GM23338 (cell line): ENCODE data around the gene CTNNA3. TPM values are rescaled to one million over a fixed set of nuclear protein-coding genes. Genes with fewer than 3 reads are reported as not detected.

ENCODE experiments used
- ATAC-seq: fragments of 200-7000 bp; cut with Tn5 transposase; 3 replicates; pipeline ENCODE4 v1.9.1; 2020
- DNase-seq: peaks from one replicate; pipeline ENCODE4 v3.0.0-alpha.2; 2015; ENCODE audit warnings: low spot score
- H2AFZ ChIP-seq: fragments of 200-600 bp; sonication (generic); 2 replicates; pipeline ENCODE4 v1.8.0; 2016; ENCODE audit warnings: antibody characterized with exemption, mild to moderate bottlenecking, moderate library complexity
- H3F3A ChIP-seq: fragments of 200-600 bp; sonication (generic); replicated peaks from 2 replicates; pipeline ENCODE4 v1.8.0; 2017; ENCODE audit warnings: antibody characterized with exemption, mixed run types, low read depth
- H3K27ac ChIP-seq: fragments of 200-600 bp; sonication (generic); 2 replicates; pipeline ENCODE4 v1.6.1; 2016; ENCODE audit warnings: low read depth
- H3K27me3 ChIP-seq: fragments of 200-600 bp; sonication (generic); 2 replicates; pipeline ENCODE4 v1.8.0; 2016; ENCODE audit warnings: mild to moderate bottlenecking, mixed run types, moderate library complexity; ENCODE audit not compliant: insufficient read depth
- H3K36me3 ChIP-seq: fragments of 200-600 bp; sonication (generic); 2 replicates; pipeline ENCODE4 v1.8.0; 2016; ENCODE audit warnings: mild to moderate bottlenecking; ENCODE audit not compliant: insufficient read depth
- H3K4me1 ChIP-seq: fragments of 200-600 bp; sonication (generic); 2 replicates; pipeline ENCODE4 v1.8.0; 2016; ENCODE audit warnings: mild to moderate bottlenecking, moderate library complexity; ENCODE audit not compliant: insufficient read depth
- H3K4me2 ChIP-seq: fragments of 200-600 bp; sonication (generic); 2 replicates; pipeline ENCODE4 v1.7.1; 2017; ENCODE audit warnings: mixed run types
- H3K4me3 ChIP-seq: fragments of 200-600 bp; sonication (generic); 2 replicates; pipeline ENCODE4 v1.6.1; 2016; ENCODE audit warnings: mixed run types
- H3K79me2 ChIP-seq: fragments of 200-600 bp; sonication (generic); replicated peaks from 2 replicates; pipeline ENCODE4 v1.8.0; 2017; ENCODE audit warnings: mild to moderate bottlenecking; ENCODE audit not compliant: insufficient read depth
- H3K9me2 ChIP-seq: fragments of 200-600 bp; sonication (generic); 2 replicates; pipeline ENCODE4 v1.8.0; 2017; ENCODE audit not compliant: insufficient read depth
- H4K20me1 ChIP-seq: fragments of 200-600 bp; sonication (generic); replicated peaks from 2 replicates; pipeline ENCODE4 v1.8.0; 2017; ENCODE audit warnings: mild to moderate bottlenecking; ENCODE audit not compliant: insufficient read depth
- H3K27ac Mint-ChIP-seq: 2 replicates; pipeline ENCODE4 v1.8.0; 2020; ENCODE audit warnings: inconsistent platforms, mild to moderate bottlenecking, moderate library complexity, mixed read lengths
- H3K27me3 Mint-ChIP-seq: 3 replicates; pipeline ENCODE4 v1.8.0; 2022; ENCODE audit warnings: low read depth, mild to moderate bottlenecking, moderate library complexity, mixed read lengths, inconsistent platforms; ENCODE audit not compliant: insufficient read depth, poor library complexity
- H3K36me3 Mint-ChIP-seq: 3 replicates; pipeline ENCODE4 v1.8.0; 2021; ENCODE audit warnings: low read depth, mild to moderate bottlenecking, inconsistent platforms, moderate library complexity, mixed read lengths
- H3K4me1 Mint-ChIP-seq: 3 replicates; pipeline ENCODE4 v1.8.0; 2020; ENCODE audit warnings: mild to moderate bottlenecking, inconsistent platforms, mixed read lengths
- H3K4me3 Mint-ChIP-seq: 3 replicates; pipeline ENCODE4 v1.8.0; 2021; ENCODE audit warnings: moderate library complexity, mild to moderate bottlenecking, inconsistent platforms, mixed read lengths
- H3K9me3 Mint-ChIP-seq: 3 replicates; pipeline ENCODE4 v1.8.0; 2020; ENCODE audit warnings: moderate library complexity, mild to moderate bottlenecking, inconsistent platforms, mixed read lengths
- CREB1 ChIP-seq: fragments of 250-450 bp; sonication (Bioruptor Pico); IDR thresholded peaks from 2 replicates; pipeline ENCODE4 v1.5.0; 2020; ENCODE audit warnings: low read depth, mild to moderate bottlenecking, moderate library complexity
- CTCF ChIP-seq, 2 experiments: fragments of 200-600 bp in 1 of 2; sonication (generic) in 1 of 2; conservative IDR thresholded peaks; 2 replicates each; pipeline versions ENCODE4 v1.5.1 to v1.6.1; 2016 to 2017; ENCODE audit warnings: antibody characterized with exemption in 2 of 2, low read depth in 2 of 2, mild to moderate bottlenecking in 2 of 2, moderate library complexity in 1 of 2
- EZH2 ChIP-seq: fragments of 200-600 bp; sonication (generic); IDR thresholded peaks from one replicate; pipeline ENCODE4 v1.8.0; 2017; ENCODE audit warnings: antibody characterized with exemption, mild to moderate bottlenecking, low read depth; ENCODE audit not compliant: unreplicated experiment
- EZH2phosphoT487 ChIP-seq: fragments of 200-600 bp; sonication (generic); IDR thresholded peaks from one replicate; pipeline ENCODE4 v1.8.1; 2018; ENCODE audit warnings: antibody characterized with exemption; ENCODE audit not compliant: unreplicated experiment
- JUNB ChIP-seq: IDR thresholded peaks from one replicate; pipeline ENCODE4 v1.6.1; 2016; ENCODE audit warnings: antibody characterized with exemption; ENCODE audit not compliant: unreplicated experiment
- NANOG ChIP-seq: IDR thresholded peaks from 2 replicates; pipeline ENCODE4 v1.6.1; 2016; ENCODE audit warnings: antibody characterized with exemption, borderline replicate concordance
- POLR2AphosphoS5 ChIP-seq: IDR thresholded peaks from 2 replicates; pipeline ENCODE4 v1.6.1; 2016; ENCODE audit warnings: antibody characterized with exemption, low read depth
- STAT1 ChIP-seq: IDR thresholded peaks from one replicate; pipeline ENCODE4 v1.6.1; 2016; ENCODE audit warnings: antibody characterized with exemption; ENCODE audit not compliant: unreplicated experiment
- ZNF114 ChIP-seq: fragments of 250-450 bp; sonication (Bioruptor Pico); IDR thresholded peaks from 2 replicates; pipeline ENCODE4 v1.5.0; 2020; ENCODE audit warnings: mild to moderate bottlenecking, moderate library complexity
- ZNF331 ChIP-seq: fragments of 250-450 bp; sonication (Bioruptor Pico); IDR thresholded peaks from 2 replicates; pipeline ENCODE4 v1.5.0; 2020; ENCODE audit warnings: low read depth, mild to moderate bottlenecking, moderate library complexity
- polyA plus RNA-seq: library from polyadenylated mRNA; unstranded; fragments of >200 nt; fragmentation: Nextera tagmentation; extraction: Ambion mirVana; gene quantifications from 2 replicates; pipeline ENCODE4 v1.2.1, GENCODE V29; 2016
- total RNA-seq: library from RNA; depleted of rRNA; stranded (reverse); fragments of >200 nt; shearing (Covaris generic); gene quantifications from 2 replicates; pipeline ENCODE4 v1.2.3, GENCODE V29; 2014
- TF ChIP-seq, protein P1 (sequence below): IDR thresholded peaks from one replicate; pipeline ENCODE4 v1.6.1; 2018; ENCODE audit warnings: antibody characterized with exemption; ENCODE audit not compliant: unreplicated experiment
- TF ChIP-seq, protein P2 (sequence below): IDR thresholded peaks from 2 replicates; pipeline ENCODE4 v1.6.1; 2016; ENCODE audit warnings: antibody characterized with exemption

CTNNA3 gene
- total and polyA plus RNA-seq, 2 experiments from 2014 or later: 0.71 to 3.3 TPM

- TF ChIP-seq, protein P1, sequence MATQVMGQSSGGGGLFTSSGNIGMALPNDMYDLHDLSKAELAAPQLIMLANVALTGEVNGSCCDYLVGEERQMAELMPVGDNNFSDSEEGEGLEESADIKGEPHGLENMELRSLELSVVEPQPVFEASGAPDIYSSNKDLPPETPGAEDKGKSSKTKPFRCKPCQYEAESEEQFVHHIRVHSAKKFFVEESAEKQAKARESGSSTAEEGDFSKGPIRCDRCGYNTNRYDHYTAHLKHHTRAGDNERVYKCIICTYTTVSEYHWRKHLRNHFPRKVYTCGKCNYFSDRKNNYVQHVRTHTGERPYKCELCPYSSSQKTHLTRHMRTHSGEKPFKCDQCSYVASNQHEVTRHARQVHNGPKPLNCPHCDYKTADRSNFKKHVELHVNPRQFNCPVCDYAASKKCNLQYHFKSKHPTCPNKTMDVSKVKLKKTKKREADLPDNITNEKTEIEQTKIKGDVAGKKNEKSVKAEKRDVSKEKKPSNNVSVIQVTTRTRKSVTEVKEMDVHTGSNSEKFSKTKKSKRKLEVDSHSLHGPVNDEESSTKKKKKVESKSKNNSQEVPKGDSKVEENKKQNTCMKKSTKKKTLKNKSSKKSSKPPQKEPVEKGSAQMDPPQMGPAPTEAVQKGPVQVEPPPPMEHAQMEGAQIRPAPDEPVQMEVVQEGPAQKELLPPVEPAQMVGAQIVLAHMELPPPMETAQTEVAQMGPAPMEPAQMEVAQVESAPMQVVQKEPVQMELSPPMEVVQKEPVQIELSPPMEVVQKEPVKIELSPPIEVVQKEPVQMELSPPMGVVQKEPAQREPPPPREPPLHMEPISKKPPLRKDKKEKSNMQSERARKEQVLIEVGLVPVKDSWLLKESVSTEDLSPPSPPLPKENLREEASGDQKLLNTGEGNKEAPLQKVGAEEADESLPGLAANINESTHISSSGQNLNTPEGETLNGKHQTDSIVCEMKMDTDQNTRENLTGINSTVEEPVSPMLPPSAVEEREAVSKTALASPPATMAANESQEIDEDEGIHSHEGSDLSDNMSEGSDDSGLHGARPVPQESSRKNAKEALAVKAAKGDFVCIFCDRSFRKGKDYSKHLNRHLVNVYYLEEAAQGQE: no peak
- TF ChIP-seq EZH2: no peak
- no peak for TF ChIP-seq CREB1 (CRISPR knock-in tag)
- TF ChIP-seq, protein P2, sequence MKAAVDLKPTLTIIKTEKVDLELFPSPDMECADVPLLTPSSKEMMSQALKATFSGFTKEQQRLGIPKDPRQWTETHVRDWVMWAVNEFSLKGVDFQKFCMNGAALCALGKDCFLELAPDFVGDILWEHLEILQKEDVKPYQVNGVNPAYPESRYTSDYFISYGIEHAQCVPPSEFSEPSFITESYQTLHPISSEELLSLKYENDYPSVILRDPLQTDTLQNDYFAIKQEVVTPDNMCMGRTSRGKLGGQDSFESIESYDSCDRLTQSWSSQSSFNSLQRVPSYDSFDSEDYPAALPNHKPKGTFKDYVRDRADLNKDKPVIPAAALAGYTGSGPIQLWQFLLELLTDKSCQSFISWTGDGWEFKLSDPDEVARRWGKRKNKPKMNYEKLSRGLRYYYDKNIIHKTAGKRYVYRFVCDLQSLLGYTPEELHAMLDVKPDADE: no peak
- no peak for TF ChIP-seq JUNB
- TF ChIP-seq ZNF114 (CRISPR knock-in tag): no peak
- no peak for TF ChIP-seq STAT1
Observed at GRCh38 chr10:67622984-67623383, 73.0 kb downstream of the CTNNA3 start (continued).

GRCh38 chr10:67622511-67622910, 73.5 kb downstream of the CTNNA3 start:
- H3K9me2 ChIP-seq: peaks cover 3% of the 10 kb centered on the region; the same call in 1 of the 2 replicates
- H3K27me3 Mint-ChIP-seq: peaks cover 1% of the 10 kb centered on the region
- no peaks in the 10 kb centered on the region for H3K36me3 Mint-ChIP-seq
- no peaks in the 10 kb centered on the region for H3K36me3 ChIP-seq
- H3K4me1 ChIP-seq: no peaks in the 10 kb centered on the region
- H3K4me3 Mint-ChIP-seq: no peak overlapping the region
- H3K27ac ChIP-seq: no peak overlapping the region
- no peaks in the 10 kb centered on the region for H3K4me1 Mint-ChIP-seq
- no peak overlapping the region for H3K4me3 ChIP-seq
- H3K27me3 ChIP-seq: no peaks in the 10 kb centered on the region
- DNase-seq (no peak), ATAC-seq (no peak)
- TF ChIP-seq POLR2AphosphoS5 (no peak), ZNF331 (CRISPR knock-in tag) (no peak), NANOG (no peak), ZNF114 (CRISPR knock-in tag) (no peak), EZH2 (no peak), EZH2phosphoT487 (no peak), CTCF (conservative IDR thresholded peaks at IDR 0.05; ENCODE audit: low read depth in 2 of 2) (no peak)
- TF ChIP-seq, protein P1: no peak
- no peaks in the 10 kb centered on the region for H4K20me1 ChIP-seq
- H2AFZ ChIP-seq: no peak overlapping the region
- no peaks in the 10 kb centered on the region for H3F3A ChIP-seq
- H3K79me2 ChIP-seq: no peaks in the 10 kb centered on the region
- H3K27ac Mint-ChIP-seq: no peak overlapping the region
- no peak overlapping the region for H3K4me2 ChIP-seq
- H3K9me3 Mint-ChIP-seq: no peaks in the 10 kb centered on the region; the same call in 2 of the 3 replicates
